ENCODE data around the gene DPP9. TPM values are rescaled to one million over a fixed set of nuclear protein-coding genes. Genes with fewer than 3 reads are reported as not detected.

Gene DPP9
- total RNA-seq, 1 donor from 2014 or later = 53.8 TPM

GRCh38 chr19:4704317-4704673, 19.3 kb downstream of the DPP9 start:
- no peaks in the 10 kb centered on the region for H3K9me3 ChIP-seq
- no peaks in the 10 kb centered on the region for H3K27me3 ChIP-seq
- H3K36me3 ChIP-seq = peaks cover 0 to 62% of the 10 kb centered on the region in 2 donors
- intact Hi-C loops (cut with DNase I) = no loop called here
- DNase-seq (ENCODE audit: extremely low spot score in 2 of 2) = no peak
- no peak overlapping the region for H3K27ac ChIP-seq
- peaks cover 32% of the 10 kb centered on the region for H3K4me1 ChIP-seq
- no peak overlapping the region for H3K4me3 ChIP-seq
- TF ChIP-seq CTCF (IDR thresholded peaks at IDR 0.05) = no peak
- TF ChIP-seq POLR2A (IDR thresholded peaks at IDR 0.05) = no peak
- no peak for TF ChIP-seq POLR2AphosphoS5 (IDR thresholded peaks at IDR 0.05; ENCODE audit: insufficient read depth in 1 of 2, low read depth in 1 of 2)

- H3K4me1 ChIP-seq = peaks cover 32% of the 10 kb centered on the region
- TF ChIP-seq CTCF (IDR thresholded peaks at IDR 0.05) = no peak
- TF ChIP-seq POLR2A (IDR thresholded peaks at IDR 0.05) = no peak
- TF ChIP-seq POLR2AphosphoS5 (IDR thresholded peaks at IDR 0.05; ENCODE audit: insufficient read depth in 1 of 2, low read depth in 1 of 2) = no peak
- H3K4me3 ChIP-seq = no peak overlapping the region
- no peak overlapping the region for H3K27ac ChIP-seq
- DNase-seq (ENCODE audit: extremely low spot score in 2 of 2) = no peak
- H3K36me3 ChIP-seq = peaks cover 0 to 63% of the 10 kb centered on the region in 2 donors
- H3K27me3 ChIP-seq = no peaks in the 10 kb centered on the region
- H3K9me3 ChIP-seq = no peaks in the 10 kb centered on the region
- intact Hi-C loops (cut with DNase I) = no loop called here
Measured at GRCh38 chr19:4703671-4704316, 19.8 kb downstream of the DPP9 start.

GRCh38 chr19:4702764-4703163, 20.9 kb downstream of the DPP9 start:
- H3K9me3 ChIP-seq = no peaks in the 10 kb centered on the region
- peaks cover 0 to 73% of the 10 kb centered on the region in 2 donors for H3K36me3 ChIP-seq
- no peak overlapping the region for H3K27ac ChIP-seq
- H3K4me1 ChIP-seq = peaks cover 24% of the 10 kb centered on the region
- H3K4me3 ChIP-seq = no peak overlapping the region
- no peaks in the 10 kb centered on the region for H3K27me3 ChIP-seq
- intact Hi-C loops (cut with DNase I) = no loop called here
- no peak for DNase-seq (ENCODE audit: extremely low spot score in 2 of 2)
- no peak for TF ChIP-seq CTCF (IDR thresholded peaks at IDR 0.05)
- no peak for TF ChIP-seq POLR2A (IDR thresholded peaks at IDR 0.05)
- TF ChIP-seq POLR2AphosphoS5 (IDR thresholded peaks at IDR 0.05; ENCODE audit: insufficient read depth in 1 of 2, low read depth in 1 of 2) = no peak

- DNase-seq (ENCODE audit: extremely low spot score in 2 of 2) = no peak
- Histone ChIP-seq H3K27me3 (no peaks in the 10 kb centered on the region), H3K4me1 (peaks cover 14% of the 10 kb centered on the region), H3K4me3 (no peak overlapping the region), H3K36me3 (peaks cover 0 to 85% of the 10 kb centered on the region in 2 donors), H3K9me3 (no peaks in the 10 kb centered on the region), H3K27ac (no peak overlapping the region)
- intact Hi-C loops (cut with DNase I) = no loop called here
- TF ChIP-seq POLR2AphosphoS5 (IDR thresholded peaks at IDR 0.05; ENCODE audit: insufficient read depth in 1 of 2, low read depth in 1 of 2) = no peak
- no peak for TF ChIP-seq CTCF (IDR thresholded peaks at IDR 0.05)
- TF ChIP-seq POLR2A (IDR thresholded peaks at IDR 0.05) = no peak
Measured at GRCh38 chr19:4701557-4701956, 22.1 kb downstream of the DPP9 start.

GRCh38 chr19:4700693-4700970, 23.0 kb downstream of the DPP9 start:
- no peaks in the 10 kb centered on the region for H3K27me3 ChIP-seq
- H3K27ac ChIP-seq = no peak overlapping the region
- no peak for DNase-seq (ENCODE audit: extremely low spot score in 2 of 2)
- H3K9me3 ChIP-seq = no peaks in the 10 kb centered on the region
- intact Hi-C loops (cut with DNase I) = no loop called here
- peaks cover 0 to 92% of the 10 kb centered on the region in 2 donors for H3K36me3 ChIP-seq
- TF ChIP-seq POLR2A (IDR thresholded peaks at IDR 0.05) (no peak), CTCF (IDR thresholded peaks at IDR 0.05) (no peak), POLR2AphosphoS5 (IDR thresholded peaks at IDR 0.05; ENCODE audit: insufficient read depth in 1 of 2, low read depth in 1 of 2) (no peak)
- no peak overlapping the region for H3K4me3 ChIP-seq
- H3K4me1 ChIP-seq = peaks cover 11% of the 10 kb centered on the region
